Stomach (tissue), 4 donors: ENCODE measurements around the gene NR1H4.
"Not testable (repeated sequence)": the region's sequence is repeated elsewhere in the genome, so short reads cannot be mapped to it uniquely, and the experiment has no call there.

Experiments
- CTCF ChIP-seq, 7 experiments: fragments of 450-650 bp in 4 of 7; fragments of 200-600 bp in 3 of 7; sonication (generic) in 3 of 7; IDR thresholded peaks; one replicate each; pipeline ENCODE4 v1.5.1; 2016 to 2019; ENCODE audit warnings: antibody characterized with exemption in 7 of 7, control low read depth in 2 of 7, mild to moderate bottlenecking in 1 of 7
- POLR2A ChIP-seq, 4 donors: fragments of 450-650 bp; IDR thresholded peaks; one replicate each; pipeline ENCODE4 v1.6.1; 2016; ENCODE audit warnings: antibody characterized with exemption in 4 of 4, control low read depth in 2 of 4, mild to moderate bottlenecking in 1 of 4, moderate library complexity in 1 of 4

- TF ChIP-seq POLR2A, CTCF (IDR thresholded peaks at IDR 0.05): not testable (repeated sequence)
Measured at GRCh38 chr12:100559261-100559660, 85.6 kb downstream of the NR1H4 start.
